Lung (tissue), 12 donors: Measurements from ENCODE around the gene SLC45A1. TPM values are rescaled to one million over a fixed set of nuclear protein-coding genes. Genes with fewer than 3 reads are reported as not detected.

Source experiments
- ATAC-seq: fragments of 200-7000 bp; cut with Tn5 transposase; one replicate; pipeline ENCODE4 v1.9.1; 2020; ENCODE audit warnings: moderate number of reproducible peaks; ENCODE audit not compliant: insufficient read depth, low FRiP score
- DNase-seq, 3 donors: peaks; one replicate each; pipeline ENCODE4 v3.0.0-alpha.2; 2013 to 2017
- H3K27ac ChIP-seq, 2 donors: one replicate each; pipeline ENCODE4 v1.5.1; 2013; ENCODE audit warnings: mild to moderate bottlenecking in 2 of 2, moderate library complexity in 2 of 2, control low read depth in 1 of 2, inconsistent platforms in 1 of 2, low read depth in 1 of 2, low read length in 1 of 2
- H3K27me3 ChIP-seq, 3 donors: one replicate each; pipeline ENCODE4 v1.5.1; 2013; ENCODE audit warnings: low read length in 2 of 3; ENCODE audit not compliant: control insufficient read depth in 3 of 3, insufficient read depth in 3 of 3
- H3K36me3 ChIP-seq, 4 donors: one replicate each; pipeline ENCODE4 v1.5.1; 2013; ENCODE audit warnings: low read length in 4 of 4, mild to moderate bottlenecking in 1 of 4, moderate library complexity in 1 of 4; ENCODE audit not compliant: control insufficient read depth in 4 of 4, insufficient read depth in 4 of 4
- H3K4me1 ChIP-seq, 5 donors: one replicate each; pipeline ENCODE4 v1.5.1; 2013; ENCODE audit warnings: low read length in 5 of 5, mild to moderate bottlenecking in 2 of 5, moderate library complexity in 1 of 5; ENCODE audit not compliant: control insufficient read depth in 5 of 5, insufficient read depth in 5 of 5
- H3K4me3 ChIP-seq: one replicate; pipeline ENCODE4 v1.5.1; 2013; ENCODE audit warnings: mild to moderate bottlenecking, control low read depth, moderate library complexity
- H3K9ac ChIP-seq, 2 donors: one replicate each; pipeline ENCODE4 v1.5.1; 2013; ENCODE audit warnings: low read length in 2 of 2, control low read depth in 1 of 2; ENCODE audit not compliant: insufficient read depth in 1 of 2
- H3K9me3 ChIP-seq, 4 donors: one replicate each; pipeline ENCODE4 v1.5.1; 2013; ENCODE audit warnings: low read length in 3 of 4, mild to moderate bottlenecking in 1 of 4, moderate library complexity in 1 of 4; ENCODE audit not compliant: control insufficient read depth in 4 of 4, insufficient read depth in 3 of 4
- WGBS, 2 donors: extraction: QIAGEN DNeasy Blood & Tissue Kit; methylation state at CpG; one replicate each; pipeline ENCODE4 v1.1.7; 2013; 5-methylcytosine and 5-hydroxymethylcytosine counted together
- polyA plus RNA-seq, 2 donors: library from polyadenylated mRNA; stranded (reverse); fragments of 200-250 nt; gene quantifications; one replicate each; pipeline ENCODE4 v1.2.1, GENCODE V29; 2013
- total RNA-seq, 2 donors: library from RNA; depleted of rRNA in 1 of 2; stranded (reverse); fragments of >200 nt in 1 of 2; gene quantifications; one replicate each; pipeline ENCODE4 v1.2.1, GENCODE V29; 2014 to 2021
- TF ChIP-seq, protein P1 (sequence below): IDR thresholded peaks from 2 replicates; pipeline ENCODE4 v1.5.1; 2012; ENCODE audit warnings: mild to moderate bottlenecking; ENCODE audit errors: control extremely low read depth, extremely low read depth
- donor health status: control.
- donor health status: control.
- donor health status: Bipolar disorder and iron deficiency.
- donor health status: healthy.
- donor health status: DM: yes; HTN: yes; CAD: no.

Gene SLC45A1
- total and polyA plus RNA-seq, 4 donors: 0.74 to 1.6 (median 1.1) TPM

DNA sequence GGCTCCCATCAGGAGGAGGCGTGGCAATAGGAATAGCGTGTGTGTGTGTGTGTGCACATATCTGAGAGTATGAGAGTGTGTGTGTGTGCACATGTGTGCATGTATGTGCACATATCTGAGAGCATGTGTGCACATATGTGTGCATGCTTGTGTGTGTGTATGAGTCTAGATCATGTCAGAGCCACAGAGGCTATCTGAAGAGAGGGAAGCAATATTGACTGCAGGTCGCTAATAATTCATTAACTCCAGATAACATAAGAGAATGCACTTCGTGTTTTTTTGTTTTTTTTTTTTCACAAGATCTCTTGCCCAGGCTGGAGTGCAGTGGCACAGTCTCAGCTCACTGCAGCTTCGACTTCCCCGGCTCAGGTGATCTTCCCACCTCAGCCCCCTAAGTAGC, 4.7 kb upstream of the SLC45A1 start:
- peaks cover 0 to 6% (median 0%) of the 10 kb centered on the region in 3 donors for H3K27me3 ChIP-seq
- TF ChIP-seq, protein P1, sequence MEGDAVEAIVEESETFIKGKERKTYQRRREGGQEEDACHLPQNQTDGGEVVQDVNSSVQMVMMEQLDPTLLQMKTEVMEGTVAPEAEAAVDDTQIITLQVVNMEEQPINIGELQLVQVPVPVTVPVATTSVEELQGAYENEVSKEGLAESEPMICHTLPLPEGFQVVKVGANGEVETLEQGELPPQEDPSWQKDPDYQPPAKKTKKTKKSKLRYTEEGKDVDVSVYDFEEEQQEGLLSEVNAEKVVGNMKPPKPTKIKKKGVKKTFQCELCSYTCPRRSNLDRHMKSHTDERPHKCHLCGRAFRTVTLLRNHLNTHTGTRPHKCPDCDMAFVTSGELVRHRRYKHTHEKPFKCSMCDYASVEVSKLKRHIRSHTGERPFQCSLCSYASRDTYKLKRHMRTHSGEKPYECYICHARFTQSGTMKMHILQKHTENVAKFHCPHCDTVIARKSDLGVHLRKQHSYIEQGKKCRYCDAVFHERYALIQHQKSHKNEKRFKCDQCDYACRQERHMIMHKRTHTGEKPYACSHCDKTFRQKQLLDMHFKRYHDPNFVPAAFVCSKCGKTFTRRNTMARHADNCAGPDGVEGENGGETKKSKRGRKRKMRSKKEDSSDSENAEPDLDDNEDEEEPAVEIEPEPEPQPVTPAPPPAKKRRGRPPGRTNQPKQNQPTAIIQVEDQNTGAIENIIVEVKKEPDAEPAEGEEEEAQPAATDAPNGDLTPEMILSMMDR: no peak
- WGBS, 2 donors: 72 to 82% methylated on average over 6 of the region's 6 CpGs
- H3K9ac ChIP-seq: no peak overlapping the region
- no peak overlapping the region for H3K4me3 ChIP-seq
- H3K36me3 ChIP-seq: no peaks in the 10 kb centered on the region
- ATAC-seq (no peak), DNase-seq (no peak)
- H3K27ac ChIP-seq: no peak overlapping the region
- no peaks in the 10 kb centered on the region for H3K9me3 ChIP-seq
- peaks cover 0 to 25% (median 11%) of the 10 kb centered on the region in 5 donors for H3K4me1 ChIP-seq

DNA sequence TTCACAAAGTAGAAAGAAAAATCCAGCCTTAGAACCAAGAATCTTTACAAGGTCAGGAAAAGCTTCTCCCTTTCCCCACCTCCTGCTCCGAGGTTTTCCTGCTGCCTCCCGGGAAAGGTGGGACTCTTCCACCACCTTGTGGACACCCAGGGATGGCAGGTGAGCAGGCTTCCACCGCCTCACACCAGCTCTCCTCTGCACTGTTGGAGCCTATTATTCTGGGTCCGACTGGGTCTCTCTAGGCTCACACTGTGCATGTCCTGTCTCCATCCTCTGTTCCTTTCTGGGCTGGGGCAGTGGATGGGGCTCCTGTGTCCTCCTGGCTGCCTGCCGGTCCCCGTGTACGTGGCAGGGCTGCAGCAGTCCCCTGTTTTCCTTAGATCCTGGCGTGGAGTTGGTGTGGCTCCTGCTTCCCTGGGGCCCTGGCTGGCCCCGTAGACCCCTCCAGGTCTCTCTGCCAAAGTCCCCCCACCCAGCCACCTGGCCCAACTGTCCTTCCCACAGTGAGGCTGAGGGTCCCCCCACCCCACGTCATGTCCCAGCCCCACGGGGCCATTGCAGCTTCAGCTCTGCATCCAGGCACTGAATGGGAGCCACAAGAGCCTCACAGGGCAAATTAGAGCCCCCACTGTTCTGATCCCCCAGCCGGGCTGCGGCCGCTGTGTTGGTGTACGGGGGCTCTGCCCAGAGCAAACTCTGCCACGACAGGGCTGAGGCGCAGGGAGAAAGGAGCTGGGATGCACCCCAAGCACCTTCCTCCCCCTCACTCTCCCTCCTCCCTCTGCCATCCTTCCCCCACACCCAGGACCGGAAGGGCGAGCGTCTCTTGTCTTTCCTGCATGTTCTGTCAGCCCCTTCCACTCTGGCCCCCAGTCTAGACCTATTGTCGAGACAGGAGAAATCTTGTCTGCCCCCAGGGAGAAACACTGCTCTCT, 3.3 kb upstream of the SLC45A1 start:
- H3K36me3 ChIP-seq: no peaks in the 10 kb centered on the region
- H3K4me1 ChIP-seq: peaks cover 0 to 25% (median 14%) of the 10 kb centered on the region in 5 donors
- TF ChIP-seq, protein P1: peak; percentile 82
- H3K9me3 ChIP-seq: no peaks in the 10 kb centered on the region
- 21 to 31% methylated on average over 20 to 21 of the region's 21 CpGs for WGBS, 2 donors
- DNase-seq: peak; percentile 80 to 83 (median 80)
- H3K9ac ChIP-seq: no peak overlapping the region
- peak; percentile 76 for ATAC-seq
- no peak overlapping the region for H3K4me3 ChIP-seq
- H3K27ac ChIP-seq: no peak overlapping the region
- peaks cover 0 to 14% (median 11%) of the 10 kb centered on the region in 3 donors for H3K27me3 ChIP-seq

DNA sequence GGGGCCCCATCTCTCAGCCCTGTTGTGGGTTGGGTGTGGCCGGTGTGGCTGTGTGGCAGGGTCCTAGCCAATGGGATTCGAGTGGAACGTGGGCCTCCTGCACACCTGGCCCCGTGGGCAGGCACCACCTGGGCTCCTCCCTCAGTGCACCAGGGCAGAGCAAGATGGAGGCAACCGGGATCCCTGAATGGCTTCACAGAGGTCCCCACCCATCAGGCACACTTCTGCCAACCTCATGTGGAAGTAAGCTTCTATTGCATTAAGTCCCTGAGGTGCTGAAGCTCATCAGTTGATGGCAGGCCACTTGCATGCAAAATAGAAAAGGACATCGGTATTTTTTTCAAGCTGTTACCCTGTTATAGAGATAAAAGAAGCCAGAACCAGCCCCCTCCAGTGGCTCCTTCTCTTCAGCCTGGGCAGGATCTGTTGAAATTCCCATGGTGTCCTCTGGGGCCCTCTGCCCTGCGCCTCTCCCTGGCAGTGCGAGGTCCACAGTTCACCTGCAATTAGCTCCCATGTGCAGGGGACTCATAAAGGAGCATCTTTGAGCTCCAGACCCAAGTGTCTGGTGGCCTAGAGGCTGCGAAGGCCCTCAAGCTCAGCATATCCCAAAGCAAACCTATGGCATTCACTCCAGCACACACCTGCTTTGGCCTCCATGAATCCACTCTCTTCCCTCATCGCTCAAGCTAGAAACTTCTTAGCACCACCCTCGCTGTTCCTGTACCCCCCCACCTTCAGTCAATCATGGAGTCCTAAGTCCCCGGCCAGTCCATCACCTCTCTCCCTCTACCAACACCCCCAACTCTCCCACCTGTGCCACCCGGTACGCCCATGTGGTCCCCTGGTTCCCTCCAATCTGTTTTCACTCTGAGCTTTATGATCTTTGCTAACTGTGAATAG, 2.1 kb upstream of the SLC45A1 start:
- TF ChIP-seq, protein P1: no peak
- WGBS, 2 donors: 80 to 82% methylated on average over 14 of the region's 14 CpGs
- ATAC-seq: no peak

More for the DNA sequence above, 2.1 kb upstream of the SLC45A1 start:
- Histone ChIP-seq H3K27me3 (peaks cover 0 to 15% (median 13%) of the 10 kb centered on the region in 3 donors), H3K4me3 (no peak overlapping the region), H3K27ac (no peak overlapping the region), H3K9ac (no peak overlapping the region), H3K9me3 (no peaks in the 10 kb centered on the region), H3K4me1 (peaks cover 0 to 25% (median 14%) of the 10 kb centered on the region in 5 donors), H3K36me3 (no peaks in the 10 kb centered on the region)
- no peak for DNase-seq
